Uterus (tissue), 2 donors: ENCODE results near the gene TNFAIP2.

Source experiments
- POLR2A ChIP-seq, 2 donors: fragments of 450-650 bp; IDR thresholded peaks; one replicate each; pipeline ENCODE4 v1.6.1; 2016; ENCODE audit warnings: antibody characterized with exemption in 2 of 2, mild to moderate bottlenecking in 1 of 2, moderate library complexity in 1 of 2
- TF ChIP-seq, protein P1 (sequence below), 4 experiments: fragments of 200-600 bp in 2 of 4; fragments of 450-650 bp in 2 of 4; sonication (generic) in 2 of 4; IDR thresholded peaks; one replicate each; pipeline ENCODE4 v1.5.1; 2016 to 2019; ENCODE audit warnings: antibody characterized with exemption in 4 of 4, mild to moderate bottlenecking in 2 of 4, moderate library complexity in 1 of 4

DNA sequence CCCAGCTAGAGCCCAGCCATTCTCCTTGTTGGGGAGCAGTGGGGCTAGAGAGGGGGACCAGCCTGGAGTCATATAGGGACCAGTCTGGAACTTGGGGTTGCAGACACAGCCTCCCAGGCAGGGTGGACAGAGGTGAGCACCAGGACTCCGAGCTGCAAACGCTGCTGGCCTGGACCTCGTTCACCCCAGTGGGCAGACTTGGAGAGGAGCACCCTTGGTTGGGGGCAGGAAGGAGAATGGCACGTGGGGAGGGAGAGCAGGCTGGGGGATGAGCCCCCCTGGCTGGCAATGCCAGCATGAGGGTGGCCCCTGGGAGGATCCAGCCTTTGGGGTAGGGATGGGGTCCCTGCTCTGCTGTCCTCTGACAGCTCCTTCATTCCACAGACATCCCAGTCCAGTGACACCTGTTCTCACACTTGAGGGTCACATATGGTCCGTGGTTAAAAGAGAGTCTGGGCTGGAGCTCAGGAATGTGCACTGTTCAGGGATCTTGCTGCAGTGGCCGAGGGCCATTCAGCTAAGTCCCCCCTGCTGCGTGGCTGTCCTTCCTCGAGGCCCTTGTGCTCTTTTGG, 36.4 kb upstream of the TNFAIP2 start:
- TF ChIP-seq, protein P1, sequence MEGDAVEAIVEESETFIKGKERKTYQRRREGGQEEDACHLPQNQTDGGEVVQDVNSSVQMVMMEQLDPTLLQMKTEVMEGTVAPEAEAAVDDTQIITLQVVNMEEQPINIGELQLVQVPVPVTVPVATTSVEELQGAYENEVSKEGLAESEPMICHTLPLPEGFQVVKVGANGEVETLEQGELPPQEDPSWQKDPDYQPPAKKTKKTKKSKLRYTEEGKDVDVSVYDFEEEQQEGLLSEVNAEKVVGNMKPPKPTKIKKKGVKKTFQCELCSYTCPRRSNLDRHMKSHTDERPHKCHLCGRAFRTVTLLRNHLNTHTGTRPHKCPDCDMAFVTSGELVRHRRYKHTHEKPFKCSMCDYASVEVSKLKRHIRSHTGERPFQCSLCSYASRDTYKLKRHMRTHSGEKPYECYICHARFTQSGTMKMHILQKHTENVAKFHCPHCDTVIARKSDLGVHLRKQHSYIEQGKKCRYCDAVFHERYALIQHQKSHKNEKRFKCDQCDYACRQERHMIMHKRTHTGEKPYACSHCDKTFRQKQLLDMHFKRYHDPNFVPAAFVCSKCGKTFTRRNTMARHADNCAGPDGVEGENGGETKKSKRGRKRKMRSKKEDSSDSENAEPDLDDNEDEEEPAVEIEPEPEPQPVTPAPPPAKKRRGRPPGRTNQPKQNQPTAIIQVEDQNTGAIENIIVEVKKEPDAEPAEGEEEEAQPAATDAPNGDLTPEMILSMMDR (IDR thresholded peaks at IDR 0.05) = no peak
- no peak for TF ChIP-seq POLR2A (IDR thresholded peaks at IDR 0.05)
